Activated CD8-positive, alpha-beta memory T cell treated with anti-CD3 and anti-CD28 coated beads, Interleukin-2, amount 50 U/mL, for 24 hours (primary cell): ENCODE results near the gene DNASE2B.
A peak's percentile ranks its signal among the peaks of the same experiment; 100 is the strongest.
"Not testable (repeated sequence)": the region's sequence is repeated elsewhere in the genome, so short reads cannot be mapped to it uniquely, and the experiment has no call there.

Experiments
- DNase-seq: peaks from one replicate; pipeline ENCODE4 v3.0.0-alpha.2; 2020; ENCODE audit errors: extremely low read depth

Gene DNASE2B

GRCh38 chr1:84412316-84412942 is 14.1 kb downstream of the DNASE2B start:
- DNase-seq: no peak

- no peak for DNase-seq
Measured at GRCh38 chr1:84415396-84415795, 17.1 kb downstream of the DNASE2B start.

- no peak for DNase-seq
Measured at GRCh38 chr1:84422909-84423308, 24.6 kb downstream of the DNASE2B start.

GRCh38 chr1:84424513-84425149 is 26.3 kb downstream of the DNASE2B start:
- no peak for DNase-seq

GRCh38 chr1:84425150-84425896 is 27.0 kb downstream of the DNASE2B start:
- no peak for DNase-seq

GRCh38 chr1:84426376-84426775 is 28.1 kb downstream of the DNASE2B start:
- no peak for DNase-seq

GRCh38 chr1:84427250-84428188 is 29.2 kb downstream of the DNASE2B start:
- no peak for DNase-seq

- no peak for DNase-seq
Measured at GRCh38 chr1:84428235-84428634, 30.0 kb downstream of the DNASE2B start.

GRCh38 chr1:84429231-84429630 is 30.9 kb downstream of the DNASE2B start:
- DNase-seq: no peak

- DNase-seq: no peak
Measured at GRCh38 chr1:84430546-84430945, 32.3 kb downstream of the DNASE2B start.

- DNase-seq: peak; percentile 26
Measured at GRCh38 chr1:84433258-84434080, 35.2 kb downstream of the DNASE2B start.

- DNase-seq: no peak
Measured at GRCh38 chr1:84434081-84434769, 35.9 kb downstream of the DNASE2B start.

- DNase-seq: no peak
Measured at GRCh38 chr1:84434801-84435549, 36.7 kb downstream of the DNASE2B start.

- DNase-seq: no peak
Measured at GRCh38 chr1:84436876-84437655, 38.8 kb downstream of the DNASE2B start.

GRCh38 chr1:84442256-84442655 is 44.0 kb downstream of the DNASE2B start:
- no peak for DNase-seq

GRCh38 chr1:84442747-84443646 is 44.7 kb downstream of the DNASE2B start:
- not testable (repeated sequence) for DNase-seq

- not testable (repeated sequence) for DNase-seq
Measured at GRCh38 chr1:84448704-84449103, 50.4 kb downstream of the DNASE2B start.

GRCh38 chr1:84450910-84451309 is 52.6 kb downstream of the DNASE2B start:
- no peak for DNase-seq
